Upper lobe of left lung (tissue), 4 donors: Measurements from ENCODE around the gene S100A12.

ENCODE experiments used
- POLR2A ChIP-seq, 4 donors: fragments of 450-650 bp; IDR thresholded peaks; one replicate each; pipeline ENCODE4 v1.5.1; 2016 to 2017; ENCODE audit warnings: antibody characterized with exemption in 4 of 4, mild to moderate bottlenecking in 2 of 4
- TF ChIP-seq, protein P1 (sequence below), 6 experiments: fragments of 450-650 bp in 4 of 6; fragments of 200-600 bp in 2 of 6; sonication (generic) in 2 of 6; IDR thresholded peaks; one replicate each; pipeline ENCODE4 v1.5.1; 2016 to 2019; ENCODE audit warnings: antibody characterized with exemption in 6 of 6

DNA sequence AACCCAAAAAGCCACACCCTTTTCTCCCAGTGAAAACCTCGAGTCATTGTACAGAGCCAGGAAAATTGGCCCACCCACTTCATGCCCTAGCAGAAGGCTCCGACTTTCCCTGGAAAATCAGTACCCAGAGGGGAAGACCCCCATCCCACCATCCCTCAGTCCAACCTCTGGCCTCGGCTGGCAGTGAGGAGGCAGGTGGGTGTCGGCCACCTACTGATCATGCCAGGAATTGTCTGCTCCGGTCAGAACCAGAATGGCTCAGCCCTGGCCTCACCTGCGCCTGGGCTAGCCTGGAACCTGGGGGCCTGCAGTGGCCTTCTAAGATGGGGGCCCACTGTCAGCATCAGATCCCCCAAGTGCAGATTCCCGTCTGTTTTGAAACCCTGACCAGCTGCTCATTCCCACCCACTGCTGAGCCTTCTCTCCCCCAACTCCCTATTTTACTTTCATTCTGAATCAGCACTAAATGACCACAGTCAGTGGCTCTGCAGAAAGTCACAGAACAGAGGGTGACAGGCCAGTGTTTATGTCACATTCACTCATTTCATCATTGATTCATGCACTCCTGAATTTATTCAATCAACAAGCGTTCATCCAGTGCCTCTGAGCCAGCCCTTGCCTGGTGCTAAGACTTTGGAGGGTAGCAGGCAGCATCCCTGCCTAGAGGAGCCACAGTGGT is 20.8 kb downstream of the S100A12 start:
- TF ChIP-seq, protein P1, sequence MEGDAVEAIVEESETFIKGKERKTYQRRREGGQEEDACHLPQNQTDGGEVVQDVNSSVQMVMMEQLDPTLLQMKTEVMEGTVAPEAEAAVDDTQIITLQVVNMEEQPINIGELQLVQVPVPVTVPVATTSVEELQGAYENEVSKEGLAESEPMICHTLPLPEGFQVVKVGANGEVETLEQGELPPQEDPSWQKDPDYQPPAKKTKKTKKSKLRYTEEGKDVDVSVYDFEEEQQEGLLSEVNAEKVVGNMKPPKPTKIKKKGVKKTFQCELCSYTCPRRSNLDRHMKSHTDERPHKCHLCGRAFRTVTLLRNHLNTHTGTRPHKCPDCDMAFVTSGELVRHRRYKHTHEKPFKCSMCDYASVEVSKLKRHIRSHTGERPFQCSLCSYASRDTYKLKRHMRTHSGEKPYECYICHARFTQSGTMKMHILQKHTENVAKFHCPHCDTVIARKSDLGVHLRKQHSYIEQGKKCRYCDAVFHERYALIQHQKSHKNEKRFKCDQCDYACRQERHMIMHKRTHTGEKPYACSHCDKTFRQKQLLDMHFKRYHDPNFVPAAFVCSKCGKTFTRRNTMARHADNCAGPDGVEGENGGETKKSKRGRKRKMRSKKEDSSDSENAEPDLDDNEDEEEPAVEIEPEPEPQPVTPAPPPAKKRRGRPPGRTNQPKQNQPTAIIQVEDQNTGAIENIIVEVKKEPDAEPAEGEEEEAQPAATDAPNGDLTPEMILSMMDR (IDR thresholded peaks at IDR 0.05): no peak
- TF ChIP-seq POLR2A (IDR thresholded peaks at IDR 0.05): no peak
